ENCODE results near the gene FTCD.

FTCD gene

GRCh38 chr21:46171585-46171984 is 16.2 kb upstream of the FTCD start:
- no peak for DNase-seq

- DNase-seq, result peak; percentile 61 to 65
These were observed 15.2 kb upstream of the FTCD start for GRCh38 chr21:46170436-46171193.

DNA sequence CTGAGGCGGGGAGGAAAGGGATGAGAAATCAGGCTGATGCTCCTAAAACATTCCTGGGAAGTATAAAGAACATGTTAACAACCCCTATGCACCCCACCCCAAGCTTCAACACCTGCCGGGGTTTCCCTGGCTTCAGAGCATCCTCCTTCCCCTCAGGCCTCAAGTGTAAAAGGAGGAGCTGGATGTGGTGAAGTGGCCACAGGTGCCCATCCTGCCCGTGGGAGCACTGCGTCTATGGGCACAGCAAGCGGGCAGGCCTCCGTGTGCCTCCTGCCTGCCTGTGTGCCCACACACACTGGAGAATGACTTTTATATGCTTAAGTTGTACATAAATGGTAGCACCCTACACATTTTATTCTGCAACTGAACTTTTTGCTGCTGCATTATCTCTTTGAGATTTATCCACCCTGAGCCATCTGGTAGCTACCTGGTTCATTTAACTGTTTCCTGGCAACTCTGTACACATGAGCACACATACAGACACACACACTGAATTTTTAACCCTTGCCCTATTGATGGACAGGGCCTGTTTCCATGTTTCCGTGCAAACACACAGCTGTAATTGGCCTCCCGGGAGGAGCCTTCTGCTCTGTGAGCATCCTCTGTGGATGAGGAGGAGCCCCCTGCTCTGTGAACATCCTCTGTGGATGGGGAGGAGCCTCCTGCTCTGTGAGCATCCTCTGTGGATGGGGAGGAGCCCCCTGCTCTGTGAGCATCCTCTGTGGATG is 13.4 kb upstream of the FTCD start:
- no peak for DNase-seq

- DNase-seq, result no peak
These were observed 12.9 kb upstream of the FTCD start for GRCh38 chr21:46168238-46168637.

DNA sequence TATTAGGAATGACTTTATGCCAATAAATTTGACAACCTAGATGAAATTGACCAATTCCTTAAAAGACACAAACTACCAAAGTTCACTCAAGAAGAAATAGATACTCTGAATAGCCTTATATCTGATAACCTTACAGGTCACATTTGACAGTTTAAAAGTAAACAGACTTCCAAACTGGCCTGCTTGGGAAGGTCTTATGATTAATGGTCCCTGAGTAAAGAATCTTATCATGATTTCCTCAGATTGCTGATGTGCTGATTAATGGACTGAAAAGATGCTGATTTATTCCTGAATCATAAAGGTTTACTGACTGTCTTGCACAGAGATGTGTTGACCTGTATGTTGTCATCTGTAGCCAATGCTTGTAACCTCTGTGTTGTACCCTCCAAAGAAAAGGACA is 9.7 kb upstream of the FTCD start:
- DNase-seq, result no peak

GRCh38 chr21:46163380-46163779 is 8.0 kb upstream of the FTCD start:
- DNase-seq, result no peak

GRCh38 chr21:46161633-46162592 is 6.5 kb upstream of the FTCD start:
- DNase-seq, result no peak

GRCh38 chr21:46160907-46161632 is 5.7 kb upstream of the FTCD start:
- no peak for DNase-seq

DNA sequence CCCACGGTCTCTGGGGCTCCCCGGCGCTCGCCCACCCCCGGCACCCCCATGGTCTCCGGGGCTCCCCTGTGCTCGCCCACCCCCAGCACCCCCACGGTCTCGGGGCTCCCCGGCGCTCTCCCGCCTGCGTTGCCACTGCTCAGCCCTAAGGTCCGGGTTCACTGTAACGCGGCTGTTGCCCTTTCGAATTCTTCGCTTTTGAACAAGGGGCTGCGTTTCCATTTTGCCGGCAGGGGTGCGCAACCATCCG is 5.2 kb upstream of the FTCD start:
- no peak for DNase-seq

GRCh38 chr21:46159841-46160656 is 4.7 kb upstream of the FTCD start:
- peak in 1 of 2 donors; percentile 9 for DNase-seq

GRCh38 chr21:46159390-46159789 is 4.0 kb upstream of the FTCD start:
- peak in 1 of 2 donors; percentile 8 for DNase-seq

DNA sequence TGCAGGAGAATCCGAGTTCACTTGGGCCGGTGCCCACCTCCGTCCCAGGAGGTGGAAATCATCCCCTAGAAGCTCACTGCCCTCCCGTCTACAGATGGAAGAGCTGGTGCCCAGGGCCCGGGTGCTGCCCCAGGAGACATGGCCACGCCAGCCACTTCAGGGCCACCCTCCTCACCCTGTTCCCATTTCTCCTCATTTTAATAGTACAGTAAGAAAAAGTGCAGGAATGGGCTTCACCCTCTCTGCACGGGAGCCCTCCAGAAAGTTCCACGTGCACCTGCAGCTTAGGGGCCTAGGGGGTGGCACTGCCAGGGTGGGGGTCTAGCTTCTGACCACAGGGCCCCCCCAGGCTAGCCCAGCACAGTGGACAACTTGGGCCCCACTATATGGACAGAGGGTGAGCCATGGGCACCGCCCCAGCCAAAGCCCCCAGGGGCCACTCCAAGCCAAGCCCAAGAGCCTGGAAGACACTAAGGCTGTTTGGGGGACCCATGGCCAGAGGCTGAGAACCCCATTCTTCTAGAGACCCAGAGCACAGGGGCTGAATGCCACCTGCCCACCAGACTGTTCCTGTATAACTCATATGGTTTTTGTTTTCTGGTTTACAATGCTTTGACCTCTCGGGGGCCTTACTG is 3.4 kb upstream of the FTCD start:
- peak in 1 of 2 donors; percentile 6 for DNase-seq

DNA sequence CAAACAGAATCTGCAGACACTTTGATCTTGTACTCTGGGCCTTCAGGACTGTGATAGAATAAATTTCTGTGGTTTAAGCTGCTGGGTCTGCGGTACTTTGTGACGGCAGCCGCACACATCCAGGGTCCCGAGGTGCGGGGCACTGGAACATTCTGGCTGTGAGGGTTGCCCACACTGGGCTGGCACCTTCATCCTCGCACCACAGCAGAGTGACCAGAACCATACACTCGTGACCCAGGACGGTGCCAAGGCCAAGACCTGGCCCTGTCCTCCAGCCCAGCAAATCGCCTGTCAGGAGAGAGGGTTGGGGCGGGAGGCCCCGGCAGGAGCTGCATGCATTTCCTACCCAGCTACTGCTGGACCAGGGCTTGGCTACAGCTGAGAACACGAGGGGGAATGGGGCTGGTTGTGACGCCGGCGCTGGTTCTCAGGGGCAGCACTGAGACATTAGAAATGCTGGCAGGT is 2.6 kb upstream of the FTCD start:
- no peak for DNase-seq

GRCh38 chr21:46157396-46157986 is 2.1 kb upstream of the FTCD start:
- DNase-seq, result no peak

DNA sequence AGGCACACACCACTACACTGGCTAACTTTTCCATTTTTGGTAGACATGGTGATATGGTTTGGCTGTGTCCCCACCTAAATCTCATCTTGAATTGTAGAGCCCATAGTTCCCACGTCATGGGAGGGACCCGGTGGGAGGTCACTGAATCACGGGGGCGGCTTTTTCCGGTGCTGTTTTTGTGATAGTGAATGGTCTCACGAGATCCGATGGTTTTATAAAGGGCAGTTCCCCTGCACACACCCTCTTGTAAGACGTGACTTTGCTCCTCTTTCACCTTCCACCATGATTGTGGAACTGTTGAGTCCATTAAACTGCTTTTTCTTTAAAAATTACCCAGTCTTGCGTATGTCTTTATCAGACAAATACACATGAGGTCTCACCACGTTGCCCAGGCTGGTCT is 1.3 kb upstream of the FTCD start:
- peak in 1 of 2 donors; percentile 5 for DNase-seq

DNA sequence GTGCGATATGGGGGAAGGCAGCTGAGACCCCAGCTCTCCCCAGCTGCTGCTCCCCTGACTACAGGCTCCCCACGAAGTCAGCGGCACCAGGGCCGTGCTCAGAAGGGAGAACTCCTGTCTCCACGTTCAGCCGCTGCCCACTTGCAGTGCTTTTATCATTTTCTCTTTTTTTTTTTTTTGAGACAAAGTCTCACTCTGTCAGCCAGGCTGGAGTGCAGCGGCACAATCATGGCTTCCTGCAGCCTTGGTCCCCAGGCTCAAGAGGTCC is 933 bp upstream of the FTCD start:
- DNase-seq, result peak in 1 of 2 donors; percentile 7

DNA sequence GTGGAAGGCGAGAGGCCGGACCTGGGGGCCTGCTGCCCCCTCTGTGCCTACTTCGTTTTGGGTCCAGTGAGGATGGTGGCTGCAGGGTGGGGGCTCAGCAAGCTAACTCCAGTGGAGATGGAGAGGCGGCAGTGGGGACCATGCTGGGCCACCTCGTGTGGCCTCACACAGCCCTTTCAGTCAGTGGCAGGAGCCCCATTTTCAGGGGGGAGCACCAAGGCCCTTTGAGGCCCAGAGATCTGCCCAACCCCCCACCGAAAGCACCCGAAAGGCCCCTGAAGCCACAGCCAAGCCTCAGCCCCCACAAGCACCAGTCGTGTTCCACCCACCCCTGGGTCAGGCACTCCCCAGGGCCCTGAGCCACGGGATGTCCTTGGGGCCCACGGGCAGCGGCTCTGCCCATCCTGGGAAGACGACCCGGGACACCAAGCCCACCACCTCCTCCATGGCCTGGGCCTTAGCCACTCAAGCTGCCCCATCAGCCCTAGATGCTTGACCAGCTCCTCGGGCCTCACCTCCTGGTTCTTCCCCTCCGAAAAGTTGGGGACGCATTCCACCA is 345 bp downstream of the FTCD start:
- peak in 1 of 2 donors; percentile 9 for DNase-seq

DNA sequence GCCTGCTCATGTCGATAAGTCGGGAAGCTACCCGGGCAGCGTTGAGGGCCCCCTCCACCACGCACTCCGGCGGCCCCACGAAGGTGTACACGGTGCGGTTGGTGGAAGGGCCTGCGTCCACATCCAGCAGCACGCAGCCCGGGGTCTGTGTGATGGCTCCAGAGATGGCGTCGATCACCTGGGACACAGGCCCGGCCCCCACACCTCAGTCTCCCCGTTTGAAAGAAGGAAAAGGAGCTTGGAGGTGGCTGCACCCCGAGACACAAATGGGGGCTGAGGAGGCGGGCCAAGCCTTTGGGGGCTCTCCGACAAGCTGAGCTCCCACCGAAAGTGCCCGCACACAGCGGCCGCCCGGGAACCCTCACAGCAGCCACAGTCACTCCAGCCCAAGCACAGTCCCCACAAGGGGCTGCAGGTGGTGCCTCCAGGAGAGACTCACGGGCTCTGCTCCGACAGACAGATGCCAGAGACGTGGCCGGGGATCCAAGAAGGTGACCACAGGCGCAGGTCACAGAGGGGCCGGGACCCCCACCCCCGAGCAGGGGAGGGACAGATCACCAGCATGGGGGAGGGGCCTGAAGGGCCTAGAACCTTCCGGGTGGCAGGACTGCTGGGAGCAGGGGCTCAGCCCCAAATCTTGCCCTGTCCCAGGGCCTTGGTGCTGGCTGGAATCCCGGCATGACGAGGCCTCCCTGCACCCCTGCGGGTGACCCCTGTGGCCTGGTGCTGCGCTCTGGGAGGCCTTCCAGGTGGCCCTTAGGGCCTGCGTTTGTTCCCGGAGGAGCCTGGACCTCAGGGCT is 1.0 kb downstream of the FTCD start:
- DNase-seq, result peak in 1 of 2 donors; percentile 9

GRCh38 chr21:46153247-46154154 is 1.9 kb downstream of the FTCD start:
- DNase-seq, result peak; percentile 22 to 38
